Choroid plexus epithelial cell (primary cell): Measurements from ENCODE around the gene ARFRP1.

ENCODE experiments used
- DNase-seq: peaks from one replicate; pipeline ENCODE4 v3.0.0-alpha.2; 2010; ENCODE audit warnings: low read depth
- H3K4me3 ChIP-seq: 2 replicates; pipeline ENCODE4 v1.5.1; 2011; ENCODE audit warnings: low read depth, mild to moderate bottlenecking, control low read depth, low read length, moderate library complexity
- TF ChIP-seq, protein P1 (sequence below): conservative IDR thresholded peaks from 2 replicates; pipeline ENCODE4 v1.5.1; 2011; ENCODE audit warnings: low read depth, mild to moderate bottlenecking, control low read depth, inconsistent platforms, low read length, moderate library complexity

ARFRP1 gene

DNA sequence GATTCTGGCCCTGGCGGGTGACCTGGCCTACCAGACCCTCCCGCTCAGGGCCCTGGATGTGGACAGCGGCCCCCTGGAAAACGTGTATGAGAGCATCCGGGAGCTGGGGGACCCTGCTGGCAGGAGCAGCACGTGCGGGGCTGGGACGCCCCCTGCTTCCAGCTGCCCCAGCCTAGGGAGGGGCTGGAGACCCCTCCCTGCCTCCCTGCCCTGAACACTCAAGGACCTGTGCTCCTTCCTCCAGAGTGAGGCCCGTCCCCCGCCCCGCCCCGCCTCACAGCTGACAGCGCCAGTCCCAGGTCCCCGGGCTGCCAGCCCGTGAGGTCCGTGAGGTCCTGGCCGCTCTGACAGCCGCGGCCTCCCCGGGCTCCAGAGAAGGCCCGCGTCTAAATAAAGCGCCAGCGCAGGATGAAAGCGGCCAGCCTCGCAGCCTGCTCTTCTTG lies 30.9 kb upstream of the ARFRP1 start:
- TF ChIP-seq, protein P1, sequence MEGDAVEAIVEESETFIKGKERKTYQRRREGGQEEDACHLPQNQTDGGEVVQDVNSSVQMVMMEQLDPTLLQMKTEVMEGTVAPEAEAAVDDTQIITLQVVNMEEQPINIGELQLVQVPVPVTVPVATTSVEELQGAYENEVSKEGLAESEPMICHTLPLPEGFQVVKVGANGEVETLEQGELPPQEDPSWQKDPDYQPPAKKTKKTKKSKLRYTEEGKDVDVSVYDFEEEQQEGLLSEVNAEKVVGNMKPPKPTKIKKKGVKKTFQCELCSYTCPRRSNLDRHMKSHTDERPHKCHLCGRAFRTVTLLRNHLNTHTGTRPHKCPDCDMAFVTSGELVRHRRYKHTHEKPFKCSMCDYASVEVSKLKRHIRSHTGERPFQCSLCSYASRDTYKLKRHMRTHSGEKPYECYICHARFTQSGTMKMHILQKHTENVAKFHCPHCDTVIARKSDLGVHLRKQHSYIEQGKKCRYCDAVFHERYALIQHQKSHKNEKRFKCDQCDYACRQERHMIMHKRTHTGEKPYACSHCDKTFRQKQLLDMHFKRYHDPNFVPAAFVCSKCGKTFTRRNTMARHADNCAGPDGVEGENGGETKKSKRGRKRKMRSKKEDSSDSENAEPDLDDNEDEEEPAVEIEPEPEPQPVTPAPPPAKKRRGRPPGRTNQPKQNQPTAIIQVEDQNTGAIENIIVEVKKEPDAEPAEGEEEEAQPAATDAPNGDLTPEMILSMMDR: no peak
- peak; percentile 30 for DNase-seq
- peak overlapping the region; percentile 52 for H3K4me3 ChIP-seq

GRCh38 chr20:63737945-63738686 lies 30.3 kb upstream of the ARFRP1 start:
- H3K4me3 ChIP-seq: no peak overlapping the region
- TF ChIP-seq, protein P1: no peak
- DNase-seq: no peak

DNA sequence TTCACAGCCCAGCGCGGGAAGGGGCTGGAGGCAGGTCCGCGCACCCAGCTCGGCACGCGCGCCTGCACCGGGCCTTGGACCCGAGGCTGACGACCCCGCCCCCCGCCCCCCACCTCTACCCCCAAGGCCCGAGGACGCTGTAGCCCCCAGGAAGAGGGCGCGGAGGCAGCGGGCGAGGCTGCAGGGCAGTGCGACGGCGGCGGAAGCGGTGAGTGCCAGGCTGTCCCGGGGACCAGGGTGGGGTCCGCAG lies 29.8 kb upstream of the ARFRP1 start:
- DNase-seq: no peak
- TF ChIP-seq, protein P1: no peak
- no peak overlapping the region for H3K4me3 ChIP-seq

- H3K4me3 ChIP-seq: no peak overlapping the region
- no peak for DNase-seq
- TF ChIP-seq, protein P1: no peak
Measured at GRCh38 chr20:63736893-63737694, 29.3 kb upstream of the ARFRP1 start.

- no peak for DNase-seq
- H3K4me3 ChIP-seq: no peak within 1 kb of the TSS
- TF ChIP-seq, protein P1: no peak
Measured at GRCh38 chr20:63735859-63736718, 28.3 kb upstream of the ARFRP1 start, which contains the start of gene LIME1. Gene LIME1 (plus strand): TSS chr20:63736664. CDS start chr20:63737550, 886 bp downstream.

- H3K4me3 ChIP-seq: no peak overlapping the region
- DNase-seq: no peak
- TF ChIP-seq, protein P1: no peak
Measured at GRCh38 chr20:63734946-63735858, 27.4 kb upstream of the ARFRP1 start.
